NB4 (cell line): Measurements from ENCODE around the gene ZCRB1.
"Not testable (repeated sequence)": the region's sequence is repeated elsewhere in the genome, so short reads cannot be mapped to it uniquely, and the experiment has no call there.

Experiments used
- DNase-seq: peaks from one replicate; pipeline ENCODE4 v3.0.0; 2010; ENCODE audit warnings: low read depth
- H3K4me3 ChIP-seq: one replicate; pipeline ENCODE4 v1.5.1; 2011; ENCODE audit warnings: mild to moderate bottlenecking, low read depth, low read length, moderate library complexity
- MYC ChIP-seq: IDR thresholded peaks from 2 replicates; pipeline ENCODE4 v1.6.1; 2011; ENCODE audit warnings: low read depth, low read length
- POLR2A ChIP-seq: IDR thresholded peaks from 2 replicates; pipeline ENCODE4 v1.6.1; 2011; ENCODE audit warnings: mild to moderate bottlenecking; ENCODE audit not compliant: insufficient read length; ENCODE audit errors: extremely low read depth
- TF ChIP-seq, protein P1 (sequence below): IDR thresholded peaks from 2 replicates; pipeline ENCODE4 v1.6.1; 2011; ENCODE audit warnings: low read depth, low read length
- TF ChIP-seq, protein P2 (sequence below): IDR thresholded peaks from one replicate; pipeline ENCODE4 v1.5.1; 2012; ENCODE audit warnings: low read depth, low read length

Gene ZCRB1

GRCh38 chr12:42346403-42347002 lies 20.6 kb upstream of the ZCRB1 start:
- TF ChIP-seq POLR2A: no peak
- no peak overlapping the region for H3K4me3 ChIP-seq
- DNase-seq: no peak

- H3K4me3 ChIP-seq: no peak overlapping the region
- no peak for DNase-seq
- TF ChIP-seq, protein P1, sequence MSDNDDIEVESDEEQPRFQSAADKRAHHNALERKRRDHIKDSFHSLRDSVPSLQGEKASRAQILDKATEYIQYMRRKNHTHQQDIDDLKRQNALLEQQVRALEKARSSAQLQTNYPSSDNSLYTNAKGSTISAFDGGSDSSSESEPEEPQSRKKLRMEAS: no peak
- TF ChIP-seq POLR2A: no peak
- no peak for TF ChIP-seq MYC
- TF ChIP-seq, protein P2, sequence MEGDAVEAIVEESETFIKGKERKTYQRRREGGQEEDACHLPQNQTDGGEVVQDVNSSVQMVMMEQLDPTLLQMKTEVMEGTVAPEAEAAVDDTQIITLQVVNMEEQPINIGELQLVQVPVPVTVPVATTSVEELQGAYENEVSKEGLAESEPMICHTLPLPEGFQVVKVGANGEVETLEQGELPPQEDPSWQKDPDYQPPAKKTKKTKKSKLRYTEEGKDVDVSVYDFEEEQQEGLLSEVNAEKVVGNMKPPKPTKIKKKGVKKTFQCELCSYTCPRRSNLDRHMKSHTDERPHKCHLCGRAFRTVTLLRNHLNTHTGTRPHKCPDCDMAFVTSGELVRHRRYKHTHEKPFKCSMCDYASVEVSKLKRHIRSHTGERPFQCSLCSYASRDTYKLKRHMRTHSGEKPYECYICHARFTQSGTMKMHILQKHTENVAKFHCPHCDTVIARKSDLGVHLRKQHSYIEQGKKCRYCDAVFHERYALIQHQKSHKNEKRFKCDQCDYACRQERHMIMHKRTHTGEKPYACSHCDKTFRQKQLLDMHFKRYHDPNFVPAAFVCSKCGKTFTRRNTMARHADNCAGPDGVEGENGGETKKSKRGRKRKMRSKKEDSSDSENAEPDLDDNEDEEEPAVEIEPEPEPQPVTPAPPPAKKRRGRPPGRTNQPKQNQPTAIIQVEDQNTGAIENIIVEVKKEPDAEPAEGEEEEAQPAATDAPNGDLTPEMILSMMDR: no peak
These were observed 17.8 kb upstream of the ZCRB1 start for GRCh38 chr12:42343721-42344120.

GRCh38 chr12:42342028-42342427 lies 16.1 kb upstream of the ZCRB1 start:
- H3K4me3 ChIP-seq: no peak overlapping the region
- no peak for TF ChIP-seq MYC
- DNase-seq: no peak

- no peak overlapping the region for H3K4me3 ChIP-seq
- no peak for DNase-seq
- TF ChIP-seq, protein P1: no peak
- no peak for TF ChIP-seq MYC
- TF ChIP-seq, protein P2: no peak
- no peak for TF ChIP-seq POLR2A
These were observed 12.4 kb upstream of the ZCRB1 start for GRCh38 chr12:42338280-42338679.

DNA sequence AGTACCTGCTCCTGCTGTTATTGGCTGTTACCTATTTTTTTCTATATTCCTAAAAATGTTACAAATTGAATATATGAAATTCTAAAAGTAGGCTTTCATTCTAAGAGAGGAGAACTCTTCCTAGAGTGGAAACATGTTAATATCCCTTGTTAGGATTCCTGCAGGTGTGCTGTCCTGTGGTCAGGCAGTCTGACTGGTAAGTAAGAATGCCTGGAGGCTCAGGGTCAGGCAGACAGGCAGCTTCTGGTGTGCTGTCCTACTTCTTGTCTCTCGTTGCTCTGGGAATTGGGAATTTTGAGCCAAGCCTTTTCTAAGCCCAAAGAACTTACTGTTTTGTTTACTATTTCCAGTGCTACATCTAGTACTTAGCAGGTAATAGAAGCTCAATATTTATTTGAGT lies 10.4 kb upstream of the ZCRB1 start:
- no peak for DNase-seq
- no peak overlapping the region for H3K4me3 ChIP-seq
- TF ChIP-seq, protein P1: no peak
- TF ChIP-seq POLR2A (no peak), MYC (no peak)
- TF ChIP-seq, protein P2: no peak

- no peak for TF ChIP-seq POLR2A
- TF ChIP-seq, protein P2: peak; percentile 28
- no peak overlapping the region for H3K4me3 ChIP-seq
- DNase-seq: peak; percentile 65
These were observed 6.7 kb upstream of the ZCRB1 start for GRCh38 chr12:42332301-42333285.

GRCh38 chr12:42330097-42330496 lies 4.2 kb upstream of the ZCRB1 start:
- not testable (repeated sequence) for H3K4me3 ChIP-seq
- peak; percentile 52 for DNase-seq

DNA sequence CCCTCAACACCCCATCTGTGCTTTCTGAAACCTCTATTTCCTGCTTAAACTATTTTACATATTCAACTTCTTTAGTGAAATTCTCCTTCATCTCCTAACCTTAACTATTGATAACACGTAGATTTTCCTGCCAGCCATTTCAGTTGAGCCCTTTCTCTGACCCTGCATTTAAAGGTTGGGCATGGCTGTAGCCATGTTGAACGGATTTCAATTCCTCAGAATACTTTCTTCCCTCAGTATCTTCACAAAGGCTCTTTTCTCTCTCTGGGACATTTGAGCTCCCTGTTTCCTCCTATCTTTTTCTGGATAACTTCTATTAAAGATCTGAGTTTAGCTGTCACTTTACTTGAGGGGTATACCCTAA lies 1.3 kb upstream of the ZCRB1 start:
- peak overlapping the region; percentile 99 for H3K4me3 ChIP-seq
- DNase-seq: no peak
- TF ChIP-seq MYC (no peak), POLR2A (no peak)
- TF ChIP-seq, protein P2: no peak
- TF ChIP-seq, protein P1: no peak
